Astrocyte (in vitro differentiated cells and primary cell): ENCODE measurements around the gene ANKRA2. TPM values are rescaled to one million over a fixed set of nuclear protein-coding genes. Genes with fewer than 3 reads are reported as not detected.

Experiments
- DNase-seq: peaks from one replicate; pipeline ENCODE4 v3.0.0-alpha.2; 2010; ENCODE audit warnings: low read depth
- FAIRE-seq: peaks from 2 replicates; lab custom pipeline; 2011; peaks lifted over from hg19 to GRCh38; lab: Jason Lieb, UNC
- H2AFZ ChIP-seq: 2 replicates; pipeline ENCODE4 v1.6.0; 2012; ENCODE audit warnings: low read depth, low read length, inconsistent platforms
- H3K27ac ChIP-seq: 2 replicates; pipeline ENCODE4 v1.5.1; 2011; ENCODE audit warnings: low read depth, low read length, inconsistent platforms
- H3K27me3 ChIP-seq: 2 replicates; pipeline ENCODE4 v1.6.0; 2011; ENCODE audit warnings: low read length, inconsistent platforms; ENCODE audit not compliant: insufficient read depth
- H3K36me3 ChIP-seq: 2 replicates; pipeline ENCODE4 v1.5.1; 2011; ENCODE audit warnings: low read length, inconsistent platforms; ENCODE audit not compliant: insufficient read depth
- H3K4me1 ChIP-seq: 2 replicates; pipeline ENCODE4 v1.5.1; 2011; ENCODE audit warnings: low read length, inconsistent platforms; ENCODE audit not compliant: insufficient read depth
- H3K4me2 ChIP-seq: 2 replicates; pipeline ENCODE4 v1.6.0; 2012; ENCODE audit warnings: low read length, inconsistent platforms
- H3K4me3 ChIP-seq: 2 replicates; pipeline ENCODE4 v1.5.1; 2011; ENCODE audit warnings: low read depth, mild to moderate bottlenecking, low read length, inconsistent platforms; ENCODE audit not compliant: insufficient read depth
- H3K79me2 ChIP-seq: 2 replicates; pipeline ENCODE4 v1.6.0; 2012; ENCODE audit warnings: mild to moderate bottlenecking, low read length, inconsistent platforms; ENCODE audit not compliant: insufficient read depth
- H3K9ac ChIP-seq: 2 replicates; pipeline ENCODE4 v1.6.0; 2012; ENCODE audit warnings: mild to moderate bottlenecking, low read length, inconsistent platforms
- H3K9me3 ChIP-seq: 2 replicates; pipeline ENCODE4 v1.5.1; 2012; ENCODE audit warnings: low read depth, mild to moderate bottlenecking, low read length, inconsistent platforms; ENCODE audit not compliant: insufficient read depth
- H4K20me1 ChIP-seq: 2 replicates; pipeline ENCODE4 v1.6.0; 2012; ENCODE audit warnings: low read length, inconsistent platforms; ENCODE audit not compliant: insufficient read depth
- H3K27ac Mint-ChIP-seq: one replicate; pipeline ENCODE4 v1.8.0; 2021; ENCODE audit warnings: mild to moderate bottlenecking, mixed read lengths; ENCODE audit not compliant: unreplicated experiment
- H3K27me3 Mint-ChIP-seq: one replicate; pipeline ENCODE4 v1.8.0; 2021; ENCODE audit warnings: low read depth, mixed read lengths; ENCODE audit not compliant: unreplicated experiment
- H3K36me3 Mint-ChIP-seq: one replicate; pipeline ENCODE4 v1.8.0; 2021; ENCODE audit warnings: low read depth, mixed read lengths; ENCODE audit not compliant: unreplicated experiment
- H3K4me1 Mint-ChIP-seq: one replicate; pipeline ENCODE4 v1.8.0; 2021; ENCODE audit warnings: low read depth, mixed read lengths; ENCODE audit not compliant: unreplicated experiment
- H3K4me3 Mint-ChIP-seq: one replicate; pipeline ENCODE4 v1.8.0; 2021; ENCODE audit warnings: mild to moderate bottlenecking, moderate library complexity, mixed read lengths; ENCODE audit not compliant: unreplicated experiment
- H3K9me3 Mint-ChIP-seq: one replicate; pipeline ENCODE4 v1.8.0; 2021; ENCODE audit warnings: mild to moderate bottlenecking, mixed read lengths; ENCODE audit not compliant: unreplicated experiment
- EZH2 ChIP-seq: IDR thresholded peaks from 2 replicates; pipeline ENCODE4 v1.6.1; 2012; ENCODE audit warnings: mild to moderate bottlenecking, low read length, inconsistent platforms; ENCODE audit not compliant: insufficient read depth
- total RNA-seq: library from RNA; stranded (reverse); gene quantifications from 2 replicates; pipeline ENCODE4 v1.2.1, GENCODE V29; 2021
- TF ChIP-seq, protein P1 (sequence below): IDR thresholded peaks from 2 replicates; pipeline ENCODE4 v1.5.1; 2011; ENCODE audit warnings: low read depth, mild to moderate bottlenecking, inconsistent platforms, low read length, moderate library complexity; ENCODE audit not compliant: insufficient read depth

ANKRA2 gene
- total RNA-seq, 1 donor from 2014 or later = 12.7 TPM

DNA sequence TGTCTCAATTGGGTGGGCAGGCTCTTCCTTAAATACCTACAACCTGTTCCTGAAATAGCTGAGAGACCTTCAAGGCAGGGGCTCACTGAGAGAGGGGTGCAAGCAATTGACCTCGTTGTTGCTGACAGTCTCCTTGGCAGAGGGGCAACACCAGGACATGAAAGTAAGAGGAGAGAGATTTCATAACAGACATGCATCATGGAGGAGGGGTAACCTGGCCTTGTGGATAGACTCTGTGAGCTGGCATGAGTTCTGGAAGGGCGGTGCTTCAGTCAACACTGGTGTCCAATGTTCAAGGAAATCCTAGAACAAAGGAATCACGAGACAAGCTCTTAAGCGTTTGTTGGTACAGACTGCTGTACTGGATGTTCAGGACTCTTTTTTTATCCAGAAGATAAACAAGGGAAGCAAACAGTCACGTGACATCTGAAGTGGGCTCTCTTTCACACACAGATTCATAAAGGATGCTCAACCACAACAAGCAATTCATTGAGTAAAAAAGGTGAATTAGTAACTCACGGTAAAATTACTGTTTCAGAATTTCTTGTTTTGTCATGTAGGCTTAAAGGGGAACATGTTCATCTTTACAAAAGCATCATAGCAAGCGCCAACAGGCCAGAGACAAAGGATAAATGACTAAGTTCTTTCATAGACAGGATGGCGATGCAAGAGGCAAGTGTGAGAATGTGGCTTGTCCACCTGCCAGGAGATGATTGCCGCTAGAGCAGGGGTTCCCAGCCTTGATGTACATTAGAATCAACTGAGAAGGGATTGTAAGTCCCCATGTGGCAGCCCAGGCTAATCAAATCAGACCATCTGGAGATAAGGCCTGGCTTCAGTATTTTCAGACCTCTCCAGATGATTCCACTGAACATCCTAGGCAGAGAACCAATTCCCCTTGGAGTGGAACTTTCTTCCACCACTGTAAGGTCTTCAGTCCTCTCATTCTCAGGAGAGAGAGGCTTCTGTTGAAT lies 20.7 kb downstream of the ANKRA2 start:
- no peak for FAIRE-seq
- H3K36me3 ChIP-seq = no peaks in the 10 kb centered on the region
- no peak overlapping the region for H3K27ac ChIP-seq
- no peaks in the 10 kb centered on the region for H4K20me1 ChIP-seq
- no peaks in the 10 kb centered on the region for H3K9me3 Mint-ChIP-seq
- no peak for DNase-seq
- no peaks in the 10 kb centered on the region for H3K36me3 Mint-ChIP-seq
- peaks cover 22% of the 10 kb centered on the region for H3K4me1 ChIP-seq
- H3K9ac ChIP-seq = no peak overlapping the region
- H3K79me2 ChIP-seq = no peaks in the 10 kb centered on the region
- peaks cover 11% of the 10 kb centered on the region for H3K4me1 Mint-ChIP-seq
- H3K4me2 ChIP-seq = no peak overlapping the region
- H2AFZ ChIP-seq = no peak overlapping the region
- peaks cover 2% of the 10 kb centered on the region for H3K27me3 Mint-ChIP-seq
- no peaks in the 10 kb centered on the region for H3K9me3 ChIP-seq
- no peaks in the 10 kb centered on the region for H3K27me3 ChIP-seq
- TF ChIP-seq EZH2 = no peak
- TF ChIP-seq, protein P1, sequence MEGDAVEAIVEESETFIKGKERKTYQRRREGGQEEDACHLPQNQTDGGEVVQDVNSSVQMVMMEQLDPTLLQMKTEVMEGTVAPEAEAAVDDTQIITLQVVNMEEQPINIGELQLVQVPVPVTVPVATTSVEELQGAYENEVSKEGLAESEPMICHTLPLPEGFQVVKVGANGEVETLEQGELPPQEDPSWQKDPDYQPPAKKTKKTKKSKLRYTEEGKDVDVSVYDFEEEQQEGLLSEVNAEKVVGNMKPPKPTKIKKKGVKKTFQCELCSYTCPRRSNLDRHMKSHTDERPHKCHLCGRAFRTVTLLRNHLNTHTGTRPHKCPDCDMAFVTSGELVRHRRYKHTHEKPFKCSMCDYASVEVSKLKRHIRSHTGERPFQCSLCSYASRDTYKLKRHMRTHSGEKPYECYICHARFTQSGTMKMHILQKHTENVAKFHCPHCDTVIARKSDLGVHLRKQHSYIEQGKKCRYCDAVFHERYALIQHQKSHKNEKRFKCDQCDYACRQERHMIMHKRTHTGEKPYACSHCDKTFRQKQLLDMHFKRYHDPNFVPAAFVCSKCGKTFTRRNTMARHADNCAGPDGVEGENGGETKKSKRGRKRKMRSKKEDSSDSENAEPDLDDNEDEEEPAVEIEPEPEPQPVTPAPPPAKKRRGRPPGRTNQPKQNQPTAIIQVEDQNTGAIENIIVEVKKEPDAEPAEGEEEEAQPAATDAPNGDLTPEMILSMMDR = no peak
- no peak overlapping the region for H3K4me3 Mint-ChIP-seq
- H3K4me3 ChIP-seq = no peak overlapping the region
- H3K27ac Mint-ChIP-seq = no peak overlapping the region

DNA sequence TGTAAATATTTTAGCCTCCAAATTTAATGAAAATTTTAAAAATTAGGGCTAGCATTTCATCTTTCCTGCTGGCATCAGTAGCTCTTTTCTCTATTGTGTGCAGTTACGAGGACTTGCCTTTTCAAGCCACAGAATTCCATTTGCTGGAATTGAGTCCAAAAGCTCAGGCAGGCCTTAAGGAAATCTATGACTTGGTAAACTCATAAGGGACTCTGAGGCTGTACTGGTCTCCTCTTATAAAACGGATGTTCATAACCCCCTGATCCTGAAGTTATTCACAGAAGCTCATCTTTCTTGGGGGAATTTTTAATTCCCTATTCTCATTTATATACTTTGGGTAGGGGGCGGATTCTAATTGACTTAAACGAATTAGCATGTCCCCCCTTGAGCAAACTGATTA lies 23.4 kb downstream of the ANKRA2 start:
- peak; percentile 76 for DNase-seq
- Histone ChIP-seq H2AFZ (no peak overlapping the region), H3K4me3 (no peak overlapping the region), H3K9ac (no peak overlapping the region), H4K20me1 (no peaks in the 10 kb centered on the region), H3K4me1 (peaks cover 22% of the 10 kb centered on the region), H3K36me3 (no peaks in the 10 kb centered on the region), H3K79me2 (no peaks in the 10 kb centered on the region), H3K27ac (no peak overlapping the region), H3K9me3 (no peaks in the 10 kb centered on the region), H3K27me3 (no peaks in the 10 kb centered on the region), H3K4me2 (peak overlapping the region; percentile 67)
- FAIRE-seq = no peak
- no peak overlapping the region for H3K27ac Mint-ChIP-seq
- H3K4me1 Mint-ChIP-seq = peaks cover 11% of the 10 kb centered on the region
- no peaks in the 10 kb centered on the region for H3K9me3 Mint-ChIP-seq
- peaks cover 2% of the 10 kb centered on the region for H3K27me3 Mint-ChIP-seq
- TF ChIP-seq, protein P1 = no peak
- no peak for TF ChIP-seq EZH2
- H3K36me3 Mint-ChIP-seq = no peaks in the 10 kb centered on the region
- no peak overlapping the region for H3K4me3 Mint-ChIP-seq

DNA sequence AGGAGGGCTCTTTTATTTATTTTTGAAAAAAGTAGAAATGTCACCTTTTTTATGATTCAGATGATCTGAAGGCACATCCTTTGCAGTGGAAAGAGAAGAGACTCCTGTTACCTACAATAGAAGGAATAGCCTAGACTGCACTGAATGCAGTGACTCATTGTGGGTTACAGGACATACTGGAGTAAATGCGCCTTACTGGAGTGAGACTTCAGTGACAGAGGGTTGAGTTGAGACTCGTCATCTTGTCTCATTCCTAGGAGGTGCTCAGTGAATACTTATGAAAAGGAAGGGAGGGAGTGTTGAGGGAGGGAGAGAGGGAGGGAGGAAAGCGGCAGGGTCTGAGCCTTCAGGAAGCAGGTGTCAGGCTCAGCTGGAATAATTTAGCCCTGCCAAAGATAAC lies 25.2 kb downstream of the ANKRA2 start:
- H3K27ac Mint-ChIP-seq = peak overlapping the region; percentile 72
- peak; percentile 91 for DNase-seq
- no peak overlapping the region for H2AFZ ChIP-seq

More for the DNA sequence above, 25.2 kb downstream of the ANKRA2 start:
- no peaks in the 10 kb centered on the region for H3K36me3 ChIP-seq
- H4K20me1 ChIP-seq = no peaks in the 10 kb centered on the region
- no peak overlapping the region for H3K27ac ChIP-seq
- no peak overlapping the region for H3K4me3 ChIP-seq
- no peak overlapping the region for H3K9ac ChIP-seq
- H3K4me2 ChIP-seq = peak overlapping the region; percentile 48
- peaks cover 22% of the 10 kb centered on the region for H3K4me1 ChIP-seq
- no peaks in the 10 kb centered on the region for H3K79me2 ChIP-seq
- FAIRE-seq = peak; percentile 75
- H3K9me3 ChIP-seq = no peaks in the 10 kb centered on the region
- Mint-ChIP-seq H3K9me3 (peaks cover 4% of the 10 kb centered on the region), H3K36me3 (no peaks in the 10 kb centered on the region), H3K4me3 (no peak overlapping the region), H3K4me1 (peaks cover 11% of the 10 kb centered on the region), H3K27me3 (peaks cover 2% of the 10 kb centered on the region)
- no peak for TF ChIP-seq EZH2
- TF ChIP-seq, protein P1 = no peak
- no peaks in the 10 kb centered on the region for H3K27me3 ChIP-seq
